Endothelial cell of umbilical vein (primary cell): ENCODE data around the gene C1orf94. TPM values are rescaled to one million over a fixed set of nuclear protein-coding genes. Genes with fewer than 3 reads are reported as not detected.

Source experiments
- BruUV-seq: library from RNA; stranded (reverse); fragments of 400-500 nt; replicated peaks from 2 replicates; lab custom pipeline; 2021; lab: Mats Ljungman, UMichigan
- CTCF ChIA-PET: fragments of 300-600, 350-600 bp; sonication (Branson Sonifier 250); formaldehyde crosslinking; loops from one replicate; lab custom pipeline; 2021; ENCODE audit warnings: antibody characterized with exemption, inconsistent platforms; lab: Charles Lee
- POLR2A ChIA-PET: fragments of 300-600, 350-600 bp; sonication (Branson Sonifier 250); formaldehyde crosslinking; loops from one replicate; lab custom pipeline; 2021; ENCODE audit warnings: antibody characterized with exemption, inconsistent platforms; lab: Charles Lee
- DNase-seq: peaks from one replicate; pipeline ENCODE4 v3.0.0-alpha.2; 2011; ENCODE audit warnings: low read depth, low spot score
- FAIRE-seq: peaks from 2 replicates; lab custom pipeline; 2011; peaks lifted over from hg19 to GRCh38; lab: Jason Lieb, UNC
- H2AFZ ChIP-seq: 2 replicates; pipeline ENCODE4 v1.6.0; 2012; ENCODE audit warnings: low read depth, low read length, control low read depth, inconsistent platforms
- H3K27ac ChIP-seq: 2 replicates; pipeline ENCODE4 v1.5.1; 2011; ENCODE audit warnings: low read depth, mild to moderate bottlenecking, control low read depth, low read length, moderate library complexity; ENCODE audit not compliant: insufficient read depth
- H3K27me3 ChIP-seq, 2 experiments: 2 replicates each; pipeline versions ENCODE4 v1.6.0 to v1.6.1; 2011; ENCODE audit warnings: low read length in 2 of 2, mixed read lengths in 1 of 2; ENCODE audit not compliant: control insufficient read depth in 2 of 2, insufficient read depth in 2 of 2
- H3K36me3 ChIP-seq, 2 experiments: 2 replicates in 1 of 2; 3 replicates in 1 of 2; pipeline ENCODE4 v1.5.1; 2011; ENCODE audit warnings: low read length in 2 of 2, mild to moderate bottlenecking in 1 of 2, moderate library complexity in 1 of 2; ENCODE audit not compliant: control insufficient read depth in 2 of 2, insufficient read depth in 2 of 2; ENCODE audit errors: extremely low read depth in 1 of 2
- H3K4me1 ChIP-seq: 3 replicates; pipeline ENCODE4 v1.5.1; 2011; ENCODE audit warnings: mild to moderate bottlenecking, low read length; ENCODE audit not compliant: control insufficient read depth, insufficient read depth; ENCODE audit errors: extremely low read depth
- H3K4me2 ChIP-seq: 2 replicates; pipeline ENCODE4 v1.6.1; 2011; ENCODE audit warnings: low read length, control low read depth, mixed read lengths; ENCODE audit not compliant: insufficient read depth
- H3K4me3 ChIP-seq, 3 experiments: fragments of 200-600 bp in 1 of 3; sonication (generic), shearing (Covaris generic) in 1 of 3; replicated peaks in 1 of 3; 2 replicates each; pipeline ENCODE4 v1.5.1; 2011 to 2016; ENCODE audit warnings: control low read depth in 3 of 3, low read length in 3 of 3, mild to moderate bottlenecking in 2 of 3, inconsistent platforms in 1 of 3, low read depth in 1 of 3, moderate library complexity in 1 of 3; ENCODE audit not compliant: insufficient read depth in 1 of 3
- H3K79me2 ChIP-seq: 2 replicates; pipeline ENCODE4 v1.6.0; 2012; ENCODE audit warnings: low read length, inconsistent platforms; ENCODE audit not compliant: control insufficient read depth, insufficient read depth
- H3K9ac ChIP-seq: replicated peaks from 2 replicates; pipeline ENCODE3; 2011; ENCODE audit warnings: low read length, control low read depth; ENCODE audit not compliant: insufficient read depth; ENCODE audit errors: extremely low read depth
- H3K9me1 ChIP-seq: replicated peaks from 3 replicates; pipeline ENCODE4 v1.6.0; 2011; ENCODE audit warnings: mild to moderate bottlenecking, low read length; ENCODE audit not compliant: control insufficient read depth, insufficient read depth; ENCODE audit errors: extremely low read depth
- H3K9me3 ChIP-seq: replicated peaks from 2 replicates; pipeline ENCODE4 v1.5.1; 2012; ENCODE audit warnings: low read length, inconsistent platforms; ENCODE audit not compliant: control insufficient read depth, insufficient read depth
- H4K20me1 ChIP-seq: replicated peaks from 2 replicates; pipeline ENCODE3; 2011; ENCODE audit warnings: mild to moderate bottlenecking, low read length; ENCODE audit not compliant: control insufficient read depth, insufficient read depth; ENCODE audit errors: extremely low read depth
- CTCF ChIP-seq, 2 donors: IDR thresholded peaks; 1 replicate in 1 of 2; 2 replicates in 1 of 2; pipeline ENCODE4 v1.5.1; 2011; ENCODE audit warnings: low read length in 2 of 2, mild to moderate bottlenecking in 2 of 2, moderate library complexity in 2 of 2, control low read depth in 1 of 2, inconsistent platforms in 1 of 2, low read depth in 1 of 2; ENCODE audit not compliant: insufficient read depth in 1 of 2; ENCODE audit errors: extremely low read depth in 1 of 2
- EZH2 ChIP-seq: IDR thresholded peaks from 2 replicates; pipeline ENCODE4 v1.6.1; 2012; ENCODE audit warnings: borderline replicate concordance, low read depth, mild to moderate bottlenecking, moderate library complexity, low read length, inconsistent platforms; ENCODE audit not compliant: severe bottlenecking
- GATA2 ChIP-seq: IDR thresholded peaks from 2 replicates; pipeline ENCODE4 v1.7.0; 2011; ENCODE audit warnings: low read depth, mild to moderate bottlenecking, moderate library complexity, mixed read lengths, low read length; ENCODE audit not compliant: insufficient read length, insufficient read depth
- JUN ChIP-seq: IDR thresholded peaks from 2 replicates; pipeline ENCODE4 v1.6.1; 2011; ENCODE audit warnings: borderline replicate concordance, low read depth; ENCODE audit not compliant: insufficient read length, insufficient read depth
- MAX ChIP-seq: IDR thresholded peaks from 2 replicates; pipeline ENCODE4 v1.6.1; 2011; ENCODE audit not compliant: insufficient read depth, insufficient read length
- MYC ChIP-seq: IDR thresholded peaks from one replicate; pipeline ENCODE4 v1.6.1; 2011; ENCODE audit warnings: mild to moderate bottlenecking, low read depth, low read length
- POLR2AphosphoS5 ChIP-seq: IDR thresholded peaks from 2 replicates; pipeline ENCODE4 v1.6.1; 2012; ENCODE audit warnings: low read depth, mild to moderate bottlenecking, control low read depth, low read length, moderate library complexity; ENCODE audit not compliant: insufficient read depth
- dilution Hi-C: fragments of 300-500 bp; cut with MboI; formaldehyde crosslinking; loops from one replicate; pipeline ENCODE4 v1.15.0; 2019; ENCODE audit warnings: low sequenced_read_pairs; ENCODE audit not compliant: extremely low pct_ligation_motif_present
- intact Hi-C: fragments of 100-400 bp; cut with micrococcal nuclease; formaldehyde crosslinking; loops from one replicate; pipeline ENCODE4 v1.10.0; 2022
- polyA plus RNA-seq, 4 experiments: library from polyadenylated mRNA; depleted of rRNA in 3 of 4; stranded (reverse) in 3 of 4; unstranded in 1 of 4; fragments of >200 nt; gene quantifications; 2 replicates each; pipeline versions ENCODE4 v1.2.1 to v1.2.3, GENCODE V29; 2011 to 2012; ENCODE audit warnings: missing spikeins in 1 of 4
- total RNA-seq: library from RNA; stranded (reverse); gene quantifications from 2 replicates; pipeline ENCODE4 v1.2.3, GENCODE V29; 2021

Gene C1orf94
- total and polyA plus RNA-seq, 2 donors (not counting 3 experiments of a cell fraction or from before 2014, with no cell fraction given) = not detected

- POLR2A ChIA-PET = no interaction called here
- H3K79me2 ChIP-seq = no peaks in the 10 kb centered on the region
- CTCF ChIA-PET = no interaction called here
- no peaks in the 10 kb centered on the region for H3K27me3 ChIP-seq
- no peak for TF ChIP-seq JUN
- TF ChIP-seq MYC = no peak
- TF ChIP-seq MAX = no peak
- TF ChIP-seq POLR2AphosphoS5 = no peak
- no peak for TF ChIP-seq CTCF (IDR thresholded peaks at IDR 0.05; ENCODE audit: extremely low read depth in 1 of 2, insufficient read depth in 1 of 2, low read depth in 1 of 2, low read length in 2 of 2)
- no peak for TF ChIP-seq EZH2
- no peak for TF ChIP-seq GATA2
- H2AFZ ChIP-seq = no peak overlapping the region
- no peaks in the 10 kb centered on the region for H3K36me3 ChIP-seq
- FAIRE-seq (no peak), DNase-seq (no peak)
- no peaks in the 10 kb centered on the region for H3K4me1 ChIP-seq
- no peaks in the 10 kb centered on the region for H3K9me1 ChIP-seq
- intact Hi-C loops (no loop called here), dilution Hi-C loops (no loop called here)
- H3K4me2 ChIP-seq = no peak overlapping the region
- H3K9ac ChIP-seq = no peak overlapping the region
- H4K20me1 ChIP-seq = no peaks in the 10 kb centered on the region
- no peaks in the 10 kb centered on the region for H3K9me3 ChIP-seq
- no TSS peak for BruUV-seq
- no peak overlapping the region for H3K27ac ChIP-seq
- no peak overlapping the region for H3K4me3 ChIP-seq
Measured at GRCh38 chr1:34192621-34193020, 15.9 kb downstream of the C1orf94 start.
